ENCODE results near the gene FLOT2.

FLOT2 gene

DNA sequence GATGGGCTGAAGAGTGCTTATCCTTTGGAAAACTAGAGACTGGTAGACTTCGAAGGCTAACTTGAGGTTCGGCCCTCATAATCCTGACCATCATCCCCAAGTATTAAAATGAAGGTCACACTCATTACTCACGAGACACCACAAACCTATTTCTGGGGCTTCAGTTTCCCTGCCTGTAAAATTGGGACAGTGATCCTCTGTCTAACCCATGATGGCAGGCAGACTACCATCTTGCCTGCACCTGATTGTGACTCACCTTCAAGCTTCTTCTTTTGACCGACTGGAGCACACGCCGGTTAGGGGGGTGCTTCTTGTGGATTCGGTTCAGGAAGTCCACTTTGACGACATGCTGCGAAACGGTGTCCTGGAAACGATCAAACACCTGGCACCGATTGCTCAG is 19.5 kb upstream of the FLOT2 start:
- H3K4me3 ChIP-seq (ENCODE audit: low read depth, low read length) = no peak overlapping the region
- TF ChIP-seq, protein P1, sequence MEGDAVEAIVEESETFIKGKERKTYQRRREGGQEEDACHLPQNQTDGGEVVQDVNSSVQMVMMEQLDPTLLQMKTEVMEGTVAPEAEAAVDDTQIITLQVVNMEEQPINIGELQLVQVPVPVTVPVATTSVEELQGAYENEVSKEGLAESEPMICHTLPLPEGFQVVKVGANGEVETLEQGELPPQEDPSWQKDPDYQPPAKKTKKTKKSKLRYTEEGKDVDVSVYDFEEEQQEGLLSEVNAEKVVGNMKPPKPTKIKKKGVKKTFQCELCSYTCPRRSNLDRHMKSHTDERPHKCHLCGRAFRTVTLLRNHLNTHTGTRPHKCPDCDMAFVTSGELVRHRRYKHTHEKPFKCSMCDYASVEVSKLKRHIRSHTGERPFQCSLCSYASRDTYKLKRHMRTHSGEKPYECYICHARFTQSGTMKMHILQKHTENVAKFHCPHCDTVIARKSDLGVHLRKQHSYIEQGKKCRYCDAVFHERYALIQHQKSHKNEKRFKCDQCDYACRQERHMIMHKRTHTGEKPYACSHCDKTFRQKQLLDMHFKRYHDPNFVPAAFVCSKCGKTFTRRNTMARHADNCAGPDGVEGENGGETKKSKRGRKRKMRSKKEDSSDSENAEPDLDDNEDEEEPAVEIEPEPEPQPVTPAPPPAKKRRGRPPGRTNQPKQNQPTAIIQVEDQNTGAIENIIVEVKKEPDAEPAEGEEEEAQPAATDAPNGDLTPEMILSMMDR (conservative IDR thresholded peaks at IDR 0.05; ENCODE audit: low read depth, low read length) = no peak
- DNase-seq (ENCODE audit: low read depth) = no peak

DNA sequence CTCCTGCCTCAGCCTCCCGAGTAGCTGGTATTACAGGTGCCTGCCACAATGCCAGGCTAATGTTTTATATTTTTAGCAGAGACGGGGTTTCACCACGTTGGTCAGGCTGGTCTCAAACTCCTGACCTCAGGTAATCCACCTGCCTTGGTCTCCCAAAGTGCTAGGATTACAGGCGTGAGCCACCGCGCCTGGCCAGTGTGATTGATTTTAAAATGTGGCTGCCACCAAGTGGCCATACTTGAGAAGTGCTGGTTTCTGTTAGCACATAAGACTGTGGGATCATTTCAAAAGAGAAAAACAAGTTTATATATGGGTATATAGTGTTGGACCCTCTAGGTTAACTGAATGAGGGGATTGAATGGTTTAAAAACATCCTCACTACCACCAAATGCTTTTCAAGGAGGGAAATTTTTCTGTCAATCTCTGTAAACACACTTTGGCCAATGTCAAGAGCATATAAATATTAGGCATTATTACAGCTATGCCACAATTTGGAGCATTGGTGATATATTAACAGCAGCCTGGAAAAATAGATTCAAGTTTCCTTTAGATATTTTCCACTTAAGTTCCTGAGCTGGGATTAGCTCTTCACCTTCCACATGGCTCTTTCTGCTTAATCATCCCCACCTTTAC is 18.9 kb upstream of the FLOT2 start:
- no peak overlapping the region for H3K4me3 ChIP-seq (ENCODE audit: low read depth, low read length)
- peak; percentile 72 for DNase-seq (ENCODE audit: low read depth)
- TF ChIP-seq, protein P1 (conservative IDR thresholded peaks at IDR 0.05; ENCODE audit: low read depth, low read length) = peak; percentile 69

DNA sequence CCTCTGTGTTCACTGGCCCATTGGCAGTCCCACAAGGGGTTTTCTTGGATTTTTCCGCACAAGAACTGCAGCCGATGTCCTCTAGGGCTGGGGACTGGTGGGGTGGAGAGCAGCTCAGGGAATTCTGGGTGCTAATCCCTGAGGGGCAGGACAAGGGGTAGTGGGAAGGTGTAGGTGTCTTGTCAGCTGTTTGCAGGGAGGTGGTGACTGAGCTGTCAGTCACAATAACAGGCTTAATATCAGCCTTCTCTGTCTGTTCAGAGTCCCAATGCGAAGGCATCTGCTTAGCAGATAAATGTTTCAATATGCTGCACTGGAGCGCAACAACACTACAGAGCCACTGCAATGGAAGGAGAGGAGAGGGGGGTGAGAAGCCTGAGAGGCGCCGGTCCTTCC is 15.4 kb upstream of the FLOT2 start:
- TF ChIP-seq, protein P1 (conservative IDR thresholded peaks at IDR 0.05; ENCODE audit: low read depth, low read length) = no peak
- no peak overlapping the region for H3K4me3 ChIP-seq (ENCODE audit: low read depth, low read length)
- no peak for DNase-seq (ENCODE audit: low read depth)

DNA sequence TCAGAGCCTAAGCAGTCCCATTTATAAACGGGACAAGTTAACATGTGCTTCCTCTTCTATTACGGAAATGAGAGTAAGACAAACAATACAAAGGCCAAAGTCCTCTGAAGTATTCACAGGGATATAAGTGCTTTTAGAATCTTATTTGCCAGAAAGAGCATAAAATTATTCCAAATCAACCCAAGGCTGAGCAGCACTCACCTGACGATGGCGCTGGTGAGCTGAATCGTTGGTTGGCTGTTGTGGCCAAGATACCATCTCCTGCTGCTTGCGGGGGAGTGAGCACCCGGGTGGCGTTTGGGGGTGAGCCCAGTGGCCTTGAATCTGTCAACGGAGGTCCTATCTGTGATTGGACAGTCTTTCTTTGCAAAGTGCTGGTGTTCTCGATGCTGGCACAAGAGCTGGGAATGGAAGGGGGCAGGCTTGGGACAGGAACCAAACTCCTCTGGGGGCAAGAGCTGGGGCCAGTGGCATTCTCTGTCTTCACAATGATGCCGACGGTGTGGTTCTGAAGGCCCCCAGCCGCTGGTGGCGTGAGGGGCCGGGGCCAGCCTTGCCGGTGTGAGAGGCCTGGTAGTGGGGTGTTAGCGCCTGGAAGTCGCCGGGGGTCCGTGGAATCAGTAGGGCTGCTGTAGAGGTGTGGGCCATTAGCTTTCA is 14.9 kb upstream of the FLOT2 start:
- DNase-seq (ENCODE audit: low read depth) = no peak

DNA sequence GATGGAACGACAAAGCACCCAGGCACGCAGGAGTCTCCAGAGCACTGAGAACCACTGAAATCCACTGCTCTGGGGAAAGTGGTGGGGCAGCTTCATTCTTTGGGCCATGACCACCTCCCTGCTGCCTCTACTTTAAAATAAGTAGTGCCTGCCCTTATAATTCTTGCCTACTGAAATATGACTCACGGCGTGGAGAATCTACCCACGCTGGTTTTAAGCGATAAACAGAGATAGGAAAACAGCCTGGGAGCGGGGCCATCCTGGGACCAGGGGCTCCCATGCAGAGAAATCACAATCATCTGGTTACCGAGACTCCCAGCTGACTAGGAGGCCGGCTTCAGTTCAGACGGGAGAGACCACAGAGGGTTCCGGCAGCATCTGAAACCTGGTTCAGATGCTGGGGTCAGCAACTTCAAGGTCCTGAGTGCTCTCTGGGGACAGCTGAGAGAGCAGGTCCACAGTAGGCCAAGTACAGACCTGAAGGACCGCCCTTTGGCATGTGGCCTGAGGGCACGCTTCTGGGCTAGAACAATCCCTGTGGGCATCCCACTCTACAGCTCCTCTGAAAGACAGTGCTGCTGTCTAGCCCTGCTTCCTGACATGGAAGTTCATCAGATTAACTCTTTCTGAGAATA is 14.0 kb upstream of the FLOT2 start:
- no peak overlapping the region for H3K4me3 ChIP-seq (ENCODE audit: low read depth, low read length)
- TF ChIP-seq, protein P1 (conservative IDR thresholded peaks at IDR 0.05; ENCODE audit: low read depth, low read length) = no peak
- DNase-seq (ENCODE audit: low read depth) = no peak

More for the DNA sequence above, 14.9 kb upstream of the FLOT2 start:
- TF ChIP-seq, protein P1 (conservative IDR thresholded peaks at IDR 0.05; ENCODE audit: low read depth, low read length) = peak; percentile 40
- no peak overlapping the region for H3K4me3 ChIP-seq (ENCODE audit: low read depth, low read length)

DNA sequence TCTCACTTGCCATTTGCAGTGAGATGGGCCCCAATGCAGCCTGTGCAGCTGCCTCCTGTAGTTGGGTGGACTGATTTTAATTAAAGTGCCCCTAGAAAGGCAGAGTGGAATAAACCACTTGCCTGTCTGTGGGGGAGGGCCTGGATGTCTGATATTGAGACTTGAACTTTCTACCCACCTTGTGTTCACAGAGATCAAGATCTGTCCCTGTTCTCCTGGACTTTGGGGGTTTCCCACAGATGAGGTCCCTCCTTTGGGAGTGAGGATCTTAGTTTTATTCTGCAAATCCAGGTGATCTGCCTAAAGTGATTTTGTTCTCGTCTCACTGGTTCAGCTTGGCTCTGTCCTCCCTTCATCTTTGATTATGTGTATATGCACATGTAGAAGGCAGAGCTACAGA is 13.0 kb upstream of the FLOT2 start:
- DNase-seq (ENCODE audit: low read depth) = no peak
- TF ChIP-seq, protein P1 (conservative IDR thresholded peaks at IDR 0.05; ENCODE audit: low read depth, low read length) = no peak
- H3K4me3 ChIP-seq (ENCODE audit: low read depth, low read length) = no peak overlapping the region

All from choroid plexus epithelial cell (primary cell).